Panc1 (cell line): ENCODE data around the gene COA6. TPM values are rescaled to one million over a fixed set of nuclear protein-coding genes. Genes with fewer than 3 reads are reported as not detected.

Experiments
- ATAC-seq: fragments of 200-7000 bp; cut with Tn5 transposase; 2 replicates; pipeline ENCODE4 v1.9.1; 2020; ENCODE audit warnings: mild to moderate bottlenecking, moderate library complexity
- BruUV-seq: library from RNA; stranded (reverse); fragments of 400-500 nt; replicated peaks from 2 replicates; lab custom pipeline; 2021; lab: Mats Ljungman, UMichigan
- CTCF ChIA-PET: fragments of 300-600 bp; sonication (Branson Sonifier 250); formaldehyde crosslinking; loops from one replicate; lab custom pipeline; 2022; ENCODE audit warnings: antibody characterized with exemption; lab: Charles Lee
- POLR2A ChIA-PET: fragments of 300-600 bp; sonication (Branson Sonifier 250); formaldehyde crosslinking; loops from one replicate; lab custom pipeline; 2022; ENCODE audit warnings: antibody characterized with exemption; lab: Charles Lee
- DNase-seq: peaks from one replicate; pipeline ENCODE4 v3.0.0-alpha.2; 2010; ENCODE audit warnings: low read depth, low spot score
- H3K27ac ChIP-seq: 2 replicates; pipeline ENCODE4 v1.5.1; 2011; ENCODE audit warnings: mild to moderate bottlenecking, low read length, inconsistent platforms
- H3K27me3 ChIP-seq: fragments of 200-500 bp; sonication (Bioruptor generic); 2 replicates; pipeline ENCODE4 v1.6.0; 2014; ENCODE audit warnings: low read length, inconsistent platforms; ENCODE audit not compliant: control insufficient read depth, insufficient read depth
- H3K36me3 ChIP-seq: fragments of 200-500 bp; sonication (Bioruptor generic); 2 replicates; pipeline ENCODE4 v1.5.1; 2014; ENCODE audit warnings: inconsistent platforms, mild to moderate bottlenecking, low read length, moderate library complexity; ENCODE audit not compliant: control insufficient read depth, insufficient read depth
- H3K4me1 ChIP-seq: 2 replicates; pipeline ENCODE4 v1.5.1; 2011; ENCODE audit warnings: inconsistent platforms, mild to moderate bottlenecking, low read length, moderate library complexity; ENCODE audit not compliant: control insufficient read depth, insufficient read depth
- H3K4me3 ChIP-seq, 2 experiments: 2 replicates each; pipeline ENCODE4 v1.5.1; 2011 to 2012; ENCODE audit warnings: low read depth in 2 of 2, low read length in 2 of 2, mild to moderate bottlenecking in 2 of 2, inconsistent platforms in 1 of 2, moderate library complexity in 1 of 2
- H3K9me3 ChIP-seq: fragments of 200-500 bp; sonication (Bioruptor generic); 2 replicates; pipeline ENCODE4 v1.5.1; 2014; ENCODE audit warnings: low read depth, mild to moderate bottlenecking, inconsistent platforms, low read length, moderate library complexity; ENCODE audit not compliant: control insufficient read depth, insufficient read depth
- CTCF ChIP-seq: fragments of 450-650 bp; IDR thresholded peaks from 2 replicates; pipeline ENCODE4 v1.5.1; 2017; ENCODE audit warnings: mild to moderate bottlenecking
- POLR2AphosphoS5 ChIP-seq: IDR thresholded peaks from 2 replicates; pipeline ENCODE4 v1.6.1; 2012; ENCODE audit warnings: mild to moderate bottlenecking, low read depth, low read length, moderate library complexity
- SIN3A ChIP-seq: IDR thresholded peaks from 2 replicates; pipeline ENCODE4 v1.6.1; 2012; ENCODE audit warnings: low read depth, mild to moderate bottlenecking, low read length, moderate library complexity, borderline replicate concordance; ENCODE audit not compliant: insufficient read depth
- TCF7L2 ChIP-seq: IDR thresholded peaks from 2 replicates; pipeline ENCODE4 v1.6.1; 2011; ENCODE audit warnings: mild to moderate bottlenecking, low read depth, low read length, inconsistent platforms
- in situ Hi-C: cut with HindIII; loops from 2 replicates; pipeline ENCODE4 v1.10.0; 2016; ENCODE audit warnings: low sequenced_read_pairs, low pct_unique_long_range_greater_than_20kb
- intact Hi-C: fragments of 100-400 bp; cut with micrococcal nuclease; formaldehyde crosslinking; loops from one replicate; pipeline ENCODE4 v1.10.0; 2022; ENCODE audit not compliant: unreplicated experiment
- total RNA-seq: library from RNA; stranded (reverse); gene quantifications from one replicate; pipeline ENCODE4 v1.2.1, GENCODE V29; 2021; ENCODE audit not compliant: unreplicated experiment
- TF ChIP-seq, protein P1 (sequence below), 2 experiments: IDR thresholded peaks; 2 replicates each; pipeline ENCODE4 v1.6.1; 2011 to 2012; ENCODE audit warnings: low read depth in 2 of 2, control low read depth in 1 of 2, low read length in 1 of 2, mild to moderate bottlenecking in 1 of 2, moderate library complexity in 1 of 2; ENCODE audit not compliant: insufficient read depth in 1 of 2

Gene COA6
- total RNA-seq, 1 experiment from 2014 or later, result 50.1 TPM

GRCh38 chr1:234412830-234413229, 39.6 kb downstream of the COA6 start:
- ATAC-seq (no peak), DNase-seq (no peak)
- intact Hi-C loops, result no loop called here
- Histone ChIP-seq H3K27ac (no peak overlapping the region), H3K36me3 (peaks cover 16% of the 10 kb centered on the region; the same call in 1 of the 2 replicates), H3K27me3 (no peaks in the 10 kb centered on the region), H3K9me3 (no peaks in the 10 kb centered on the region), H3K4me3 (no peak overlapping the region), H3K4me1 (no peaks in the 10 kb centered on the region)
- TF ChIP-seq POLR2AphosphoS5 (no peak), CTCF (no peak), SIN3A (no peak), TCF7L2 (no peak)
- TF ChIP-seq, protein P1, sequence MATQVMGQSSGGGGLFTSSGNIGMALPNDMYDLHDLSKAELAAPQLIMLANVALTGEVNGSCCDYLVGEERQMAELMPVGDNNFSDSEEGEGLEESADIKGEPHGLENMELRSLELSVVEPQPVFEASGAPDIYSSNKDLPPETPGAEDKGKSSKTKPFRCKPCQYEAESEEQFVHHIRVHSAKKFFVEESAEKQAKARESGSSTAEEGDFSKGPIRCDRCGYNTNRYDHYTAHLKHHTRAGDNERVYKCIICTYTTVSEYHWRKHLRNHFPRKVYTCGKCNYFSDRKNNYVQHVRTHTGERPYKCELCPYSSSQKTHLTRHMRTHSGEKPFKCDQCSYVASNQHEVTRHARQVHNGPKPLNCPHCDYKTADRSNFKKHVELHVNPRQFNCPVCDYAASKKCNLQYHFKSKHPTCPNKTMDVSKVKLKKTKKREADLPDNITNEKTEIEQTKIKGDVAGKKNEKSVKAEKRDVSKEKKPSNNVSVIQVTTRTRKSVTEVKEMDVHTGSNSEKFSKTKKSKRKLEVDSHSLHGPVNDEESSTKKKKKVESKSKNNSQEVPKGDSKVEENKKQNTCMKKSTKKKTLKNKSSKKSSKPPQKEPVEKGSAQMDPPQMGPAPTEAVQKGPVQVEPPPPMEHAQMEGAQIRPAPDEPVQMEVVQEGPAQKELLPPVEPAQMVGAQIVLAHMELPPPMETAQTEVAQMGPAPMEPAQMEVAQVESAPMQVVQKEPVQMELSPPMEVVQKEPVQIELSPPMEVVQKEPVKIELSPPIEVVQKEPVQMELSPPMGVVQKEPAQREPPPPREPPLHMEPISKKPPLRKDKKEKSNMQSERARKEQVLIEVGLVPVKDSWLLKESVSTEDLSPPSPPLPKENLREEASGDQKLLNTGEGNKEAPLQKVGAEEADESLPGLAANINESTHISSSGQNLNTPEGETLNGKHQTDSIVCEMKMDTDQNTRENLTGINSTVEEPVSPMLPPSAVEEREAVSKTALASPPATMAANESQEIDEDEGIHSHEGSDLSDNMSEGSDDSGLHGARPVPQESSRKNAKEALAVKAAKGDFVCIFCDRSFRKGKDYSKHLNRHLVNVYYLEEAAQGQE (IDR thresholded peaks at IDR 0.05; ENCODE audit: insufficient read depth in 1 of 2, low read depth in 2 of 2, low read length in 1 of 2), result no peak
- no TSS peak for BruUV-seq
- ChIA-PET CTCF (no interaction called here), POLR2A (no interaction called here)
- in situ Hi-C loops, result no loop called here

DNA sequence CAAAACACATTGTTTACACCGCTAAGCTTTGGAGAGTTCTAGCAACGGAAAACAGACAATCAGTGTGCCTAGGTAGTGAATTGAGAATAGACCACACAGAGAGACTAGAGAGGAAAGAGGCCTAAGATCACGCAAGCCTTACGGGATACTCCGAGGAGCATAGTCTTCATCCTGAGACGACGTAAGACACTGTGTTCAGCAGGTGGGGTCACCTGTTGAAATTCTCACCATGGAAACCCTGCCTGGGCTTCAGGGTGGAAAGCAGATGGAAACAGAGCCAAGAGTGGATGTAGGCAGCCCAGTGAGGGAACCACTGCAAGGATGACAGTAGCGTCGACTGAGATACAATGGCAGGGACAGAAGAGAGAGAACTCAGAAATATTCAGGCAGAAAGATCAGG, 40.2 kb downstream of the COA6 start:
- POLR2A ChIA-PET, result no interaction called here
- ATAC-seq, result no peak
- in situ Hi-C loops, result no loop called here
- intact Hi-C loops, result no loop called here
- no peak overlapping the region for H3K27ac ChIP-seq
- H3K9me3 ChIP-seq, result no peaks in the 10 kb centered on the region
- no TSS peak for BruUV-seq
- H3K36me3 ChIP-seq, result peaks cover 20% of the 10 kb centered on the region; the same call in 1 of the 2 replicates
- no peak for DNase-seq
- no peak overlapping the region for H3K4me3 ChIP-seq
- TF ChIP-seq SIN3A, result no peak
- TF ChIP-seq POLR2AphosphoS5, result no peak
- TF ChIP-seq CTCF, result no peak
- TF ChIP-seq, protein P1 (IDR thresholded peaks at IDR 0.05; ENCODE audit: insufficient read depth in 1 of 2, low read depth in 2 of 2, low read length in 1 of 2), result no peak
- TF ChIP-seq TCF7L2, result no peak
- no peaks in the 10 kb centered on the region for H3K4me1 ChIP-seq
- H3K27me3 ChIP-seq, result no peaks in the 10 kb centered on the region
- CTCF ChIA-PET, result no interaction called here
